Activated T-helper 17 cell treated with anti-CD3 and anti-CD28 coated beads, Interleukin-2, amount 50 U/mL, for 72 hours (primary cell): ENCODE results near the gene THAP7. TPM values are rescaled to one million over a fixed set of nuclear protein-coding genes. Genes with fewer than 3 reads are reported as not detected.
"Not testable (repeated sequence)": the region's sequence is repeated elsewhere in the genome, so short reads cannot be mapped to it uniquely, and the experiment has no call there.

Experiments
- ATAC-seq: fragments of 150-1000 bp; cut with Tn5 transposase; replicated peaks from 2 replicates; pipeline ENCODE4 v1.10.0; 2021; ENCODE audit warnings: mild to moderate bottlenecking, moderate library complexity
- H3K27ac Mint-ChIP-seq: one replicate; pipeline ENCODE4 v1.8.0; 2022; ENCODE audit warnings: mixed read lengths
- H3K27me3 Mint-ChIP-seq: one replicate; pipeline ENCODE4 v1.8.0; 2022; ENCODE audit warnings: mixed read lengths
- H3K36me3 Mint-ChIP-seq: one replicate; pipeline ENCODE4 v1.8.0; 2022; ENCODE audit warnings: low read depth, mild to moderate bottlenecking, mixed read lengths
- H3K4me1 Mint-ChIP-seq: one replicate; pipeline ENCODE4 v1.8.0; 2022; ENCODE audit warnings: mixed read lengths
- H3K4me3 Mint-ChIP-seq: one replicate; pipeline ENCODE4 v1.8.0; 2022; ENCODE audit warnings: mild to moderate bottlenecking, mixed read lengths
- H3K9me3 Mint-ChIP-seq: one replicate; pipeline ENCODE4 v1.8.0; 2022; ENCODE audit warnings: mixed read lengths
- total RNA-seq, 2 donors: library from RNA; stranded (reverse); gene quantifications; one replicate each; pipeline ENCODE4 v1.2.3, GENCODE V29; 2022

THAP7 gene, protein sequence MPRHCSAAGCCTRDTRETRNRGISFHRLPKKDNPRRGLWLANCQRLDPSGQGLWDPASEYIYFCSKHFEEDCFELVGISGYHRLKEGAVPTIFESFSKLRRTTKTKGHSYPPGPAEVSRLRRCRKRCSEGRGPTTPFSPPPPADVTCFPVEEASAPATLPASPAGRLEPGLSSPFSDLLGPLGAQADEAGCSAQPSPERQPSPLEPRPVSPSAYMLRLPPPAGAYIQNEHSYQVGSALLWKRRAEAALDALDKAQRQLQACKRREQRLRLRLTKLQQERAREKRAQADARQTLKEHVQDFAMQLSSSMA
- 10 to 100 TPM; 19.6 to 27.1 TPM for total RNA-seq

DNA sequence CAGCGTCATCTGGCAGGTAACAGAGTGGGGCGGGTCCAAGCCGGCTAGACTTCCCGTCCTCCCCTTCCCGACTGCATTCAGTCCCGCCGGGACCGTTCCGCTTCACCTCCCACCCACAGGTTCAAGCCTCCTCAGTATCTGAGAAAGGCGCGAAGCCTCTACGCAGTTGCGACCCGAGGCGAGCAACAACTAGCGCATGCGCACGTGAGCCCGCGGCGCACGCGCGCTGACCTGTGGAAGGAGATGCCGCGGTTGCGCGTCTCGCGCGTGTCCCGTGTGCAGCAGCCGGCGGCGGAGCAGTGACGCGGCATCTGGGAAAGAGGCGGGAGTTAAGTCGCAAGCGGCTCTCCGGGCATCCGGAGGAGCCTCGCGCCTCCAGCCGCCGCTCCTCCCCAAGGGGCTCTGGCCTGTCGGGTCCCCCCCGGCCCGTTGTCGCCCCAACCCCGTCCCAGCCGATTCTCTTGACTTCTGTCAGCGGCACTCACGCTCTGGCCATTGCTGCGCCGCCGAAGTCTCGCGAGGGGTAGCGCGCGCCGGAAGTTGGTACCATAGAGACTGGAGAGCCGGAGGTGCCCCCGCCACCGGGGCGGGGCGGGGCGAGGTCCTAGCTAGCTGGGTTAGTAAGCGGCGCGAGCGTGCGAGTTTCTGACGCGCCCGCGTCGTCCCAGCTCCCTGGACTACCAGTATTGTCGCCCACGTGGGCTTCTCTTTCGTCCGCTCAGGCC is at the start of gene THAP7:
TSS of gene THAP7 (minus strand) at position 518 of the 725 bp plus-strand sequence. CDS start at position 311, 207 bp downstream.
- Mint-ChIP-seq H3K4me1 (no peaks in the 10 kb centered on the region), H3K4me3 (peak within 1 kb of the TSS; percentile 98), H3K36me3 (peaks cover 48% of the 10 kb centered on the region), H3K27ac (peak within 1 kb of the TSS; percentile 98), H3K27me3 (no peaks in the 10 kb centered on the region), H3K9me3 (no peaks in the 10 kb centered on the region)
- ATAC-seq = peak; percentile 95

DNA sequence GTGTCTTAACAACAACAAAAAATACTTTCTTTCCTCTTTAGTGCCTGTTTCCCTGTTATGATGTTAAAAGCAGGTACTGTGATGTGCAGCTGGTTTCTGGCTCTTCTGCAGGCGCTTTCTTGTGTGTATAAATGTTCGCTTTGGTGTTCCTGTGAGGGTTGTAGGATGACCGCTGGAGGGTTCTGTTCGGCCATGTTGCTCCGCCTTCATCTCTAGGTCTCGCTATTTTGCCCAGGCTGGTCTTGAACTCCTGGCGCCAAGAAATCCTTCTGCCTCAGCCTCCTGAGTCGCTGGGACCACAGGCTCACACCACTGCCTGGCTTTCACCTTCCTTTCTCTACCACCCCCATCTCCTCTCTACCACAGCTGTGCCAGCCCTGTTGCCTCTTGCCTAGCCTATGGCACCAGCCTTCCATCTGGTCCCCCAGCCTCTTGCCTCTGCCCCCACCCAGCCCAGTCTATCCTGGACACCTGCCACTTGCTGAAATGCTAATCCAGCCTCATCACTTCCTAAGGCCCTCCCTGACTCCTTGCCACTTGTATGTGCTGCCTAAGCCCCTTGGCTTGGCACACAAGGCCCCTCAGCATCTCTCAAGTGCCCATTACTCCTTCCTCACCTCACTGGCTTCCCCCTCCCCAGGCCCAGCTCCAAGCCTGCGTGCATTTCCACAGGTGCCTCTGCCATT is 49.4 kb upstream of the THAP7 start:
- H3K36me3 Mint-ChIP-seq = no peaks in the 10 kb centered on the region
- H3K27ac Mint-ChIP-seq = peak overlapping the region; percentile 29
- no peak for ATAC-seq

DNA sequence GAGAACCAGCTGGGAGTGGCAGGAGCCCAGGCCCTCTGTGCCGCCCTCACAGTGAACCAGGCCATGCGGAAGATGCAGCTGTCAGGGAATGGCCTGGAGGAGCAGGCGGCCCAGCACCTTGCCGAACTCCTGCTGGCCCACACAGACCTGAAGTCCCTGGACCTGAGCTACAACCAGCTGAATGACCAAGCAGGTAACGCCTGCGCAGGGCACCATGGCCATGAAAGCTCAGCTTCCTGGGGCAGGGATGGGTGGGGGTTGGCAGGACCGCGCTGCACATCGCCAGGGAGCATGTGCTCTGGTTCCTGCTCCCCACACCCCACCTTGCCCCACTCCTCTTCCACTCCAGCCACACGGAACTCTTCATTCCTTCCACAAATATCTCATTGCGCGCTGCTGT is 47.0 kb upstream of the THAP7 start:
- H3K4me1 Mint-ChIP-seq = peaks cover 25% of the 10 kb centered on the region
- not testable (repeated sequence) for H3K36me3 Mint-ChIP-seq, ATAC-seq, H3K27me3 Mint-ChIP-seq, H3K4me3 Mint-ChIP-seq, H3K27ac Mint-ChIP-seq, H3K9me3 Mint-ChIP-seq

More for the DNA sequence above, 49.4 kb upstream of the THAP7 start:
- Mint-ChIP-seq H3K27me3 (peaks cover 3% of the 10 kb centered on the region), H3K9me3 (no peaks in the 10 kb centered on the region), H3K4me1 (peaks cover 17% of the 10 kb centered on the region), H3K4me3 (no peak overlapping the region)

DNA sequence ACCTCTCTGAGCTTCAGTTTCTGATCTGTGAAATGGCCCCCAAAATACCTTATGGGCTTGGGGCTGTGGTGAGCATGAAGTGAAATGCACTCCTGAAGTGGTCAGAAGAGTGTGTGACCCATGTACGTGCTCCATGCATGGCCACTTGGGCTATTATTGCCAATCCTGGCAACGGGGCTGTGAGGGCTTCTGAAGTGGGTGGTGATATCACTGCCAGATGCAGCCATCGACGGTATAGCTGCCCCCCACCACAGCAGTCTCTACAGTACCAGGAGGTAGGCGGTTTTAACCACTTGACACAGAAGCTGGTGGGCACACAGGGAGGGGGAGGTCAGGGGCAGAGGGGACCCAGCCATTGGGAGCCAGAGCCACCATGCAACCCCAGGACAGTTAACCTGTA is 46.5 kb upstream of the THAP7 start:
- not testable (repeated sequence) for H3K9me3 Mint-ChIP-seq, H3K27me3 Mint-ChIP-seq, H3K4me3 Mint-ChIP-seq, H3K36me3 Mint-ChIP-seq, H3K27ac Mint-ChIP-seq, ATAC-seq
- peaks cover 28% of the 10 kb centered on the region for H3K4me1 Mint-ChIP-seq

DNA sequence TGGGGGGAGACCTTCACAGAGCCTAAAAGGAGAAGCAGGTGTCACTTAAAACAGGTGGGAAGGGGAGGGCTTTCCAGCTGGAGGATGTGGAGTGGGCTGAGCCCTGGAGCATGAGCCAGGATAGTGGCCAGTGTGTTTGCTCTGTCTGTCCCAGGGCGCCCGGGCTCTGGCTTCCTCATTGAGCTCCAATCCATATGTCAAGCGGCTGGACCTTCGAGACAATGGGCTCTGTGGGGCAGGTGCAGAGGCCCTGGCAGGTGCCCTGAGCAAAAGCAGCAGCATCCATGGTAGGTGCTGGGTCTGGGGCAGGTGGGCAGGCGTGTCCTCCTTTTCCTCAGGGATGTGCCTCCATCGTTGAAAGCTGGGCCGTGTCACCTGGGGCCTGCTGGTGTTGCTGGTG is 45.8 kb upstream of the THAP7 start:
- Mint-ChIP-seq H3K4me3 (no peak overlapping the region), H3K27ac (no peak overlapping the region), H3K9me3 (no peaks in the 10 kb centered on the region), H3K36me3 (no peaks in the 10 kb centered on the region), H3K27me3 (peaks cover 3% of the 10 kb centered on the region), H3K4me1 (peaks cover 26% of the 10 kb centered on the region)
- ATAC-seq = no peak

DNA sequence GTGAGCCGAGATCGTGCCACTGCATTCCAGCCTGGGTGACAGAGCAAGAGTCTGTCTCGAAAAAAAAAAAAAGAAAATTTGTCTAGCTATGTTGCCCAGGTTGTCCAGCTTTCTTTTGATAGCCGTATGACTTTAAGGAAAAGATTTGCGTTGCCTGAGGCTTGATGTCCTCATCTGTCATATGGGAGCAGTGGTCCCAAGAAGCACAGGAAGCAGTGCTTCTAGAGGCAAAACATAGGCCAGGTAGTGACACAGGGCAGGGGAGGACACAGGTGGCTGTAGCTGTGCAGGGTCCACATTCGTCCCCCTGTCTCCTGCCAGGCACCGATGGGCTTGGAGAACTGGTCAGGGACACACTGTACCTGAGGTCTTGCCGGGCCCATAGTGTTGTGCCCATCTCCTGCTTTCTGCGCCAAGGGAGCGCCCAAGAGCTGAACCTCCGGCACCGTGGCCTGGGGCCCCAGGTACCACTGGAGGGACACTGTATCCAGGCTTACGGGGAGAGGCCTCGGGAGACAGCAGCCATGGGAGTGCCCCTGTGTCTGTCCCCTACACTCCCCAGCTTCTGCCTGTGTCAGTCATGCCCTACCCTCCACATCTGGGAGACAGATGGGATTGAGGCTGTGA is 45.2 kb upstream of the THAP7 start:
- ATAC-seq = no peak
- no peak overlapping the region for H3K4me3 Mint-ChIP-seq
- peaks cover 3% of the 10 kb centered on the region for H3K27me3 Mint-ChIP-seq
- no peaks in the 10 kb centered on the region for H3K9me3 Mint-ChIP-seq
- no peaks in the 10 kb centered on the region for H3K36me3 Mint-ChIP-seq
- peaks cover 26% of the 10 kb centered on the region for H3K4me1 Mint-ChIP-seq
- no peak overlapping the region for H3K27ac Mint-ChIP-seq

DNA sequence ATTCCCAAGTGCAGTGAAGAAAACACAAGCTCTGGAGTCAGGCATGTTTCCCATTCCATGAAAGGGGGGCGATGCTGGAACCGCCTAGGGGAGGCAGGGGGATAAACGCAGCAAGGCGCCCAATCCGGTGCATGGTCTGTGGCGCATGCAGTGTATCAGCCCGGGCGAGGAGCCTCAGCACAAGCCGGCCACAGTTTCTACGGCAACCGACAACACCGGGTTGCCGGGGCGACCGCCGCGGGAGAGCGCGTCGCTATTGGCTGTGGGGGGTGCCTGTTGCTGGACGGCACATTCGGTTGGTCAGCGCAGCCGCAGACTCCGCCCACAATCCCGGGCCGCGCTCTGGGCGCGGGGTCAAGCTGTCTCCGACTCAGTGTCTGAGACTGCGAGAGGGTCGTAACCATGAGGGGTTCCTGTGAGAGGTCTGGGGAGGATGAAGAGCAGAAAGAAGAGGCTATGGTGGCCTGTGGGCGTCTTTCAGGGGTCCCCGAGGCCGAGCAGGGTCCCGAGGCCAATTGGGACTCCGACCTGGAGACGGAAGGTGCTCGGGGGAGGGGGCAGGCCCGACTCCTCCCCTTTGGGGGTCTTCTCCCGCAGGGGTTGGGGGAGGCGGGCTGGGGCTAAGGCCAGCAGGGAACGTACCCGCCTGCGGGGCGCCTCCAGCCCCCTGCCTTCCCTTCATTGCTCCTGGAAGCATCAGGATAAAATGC is 43.8 kb upstream of the THAP7 start, which contains the start of gene LRRC74B:
TSS of gene LRRC74B (plus strand) at position 362 of the 710 bp plus-strand sequence. CDS start at position 403, 41 bp downstream.
- H3K4me3 Mint-ChIP-seq = peak within 1 kb of the TSS; percentile 69
- H3K36me3 Mint-ChIP-seq = no peaks in the 10 kb centered on the region
- H3K4me1 Mint-ChIP-seq = peaks cover 20% of the 10 kb centered on the region
- no peaks in the 10 kb centered on the region for H3K9me3 Mint-ChIP-seq
- peaks cover 3% of the 10 kb centered on the region for H3K27me3 Mint-ChIP-seq
- ATAC-seq = peak; percentile 96
- H3K27ac Mint-ChIP-seq = peak within 1 kb of the TSS; percentile 73

DNA sequence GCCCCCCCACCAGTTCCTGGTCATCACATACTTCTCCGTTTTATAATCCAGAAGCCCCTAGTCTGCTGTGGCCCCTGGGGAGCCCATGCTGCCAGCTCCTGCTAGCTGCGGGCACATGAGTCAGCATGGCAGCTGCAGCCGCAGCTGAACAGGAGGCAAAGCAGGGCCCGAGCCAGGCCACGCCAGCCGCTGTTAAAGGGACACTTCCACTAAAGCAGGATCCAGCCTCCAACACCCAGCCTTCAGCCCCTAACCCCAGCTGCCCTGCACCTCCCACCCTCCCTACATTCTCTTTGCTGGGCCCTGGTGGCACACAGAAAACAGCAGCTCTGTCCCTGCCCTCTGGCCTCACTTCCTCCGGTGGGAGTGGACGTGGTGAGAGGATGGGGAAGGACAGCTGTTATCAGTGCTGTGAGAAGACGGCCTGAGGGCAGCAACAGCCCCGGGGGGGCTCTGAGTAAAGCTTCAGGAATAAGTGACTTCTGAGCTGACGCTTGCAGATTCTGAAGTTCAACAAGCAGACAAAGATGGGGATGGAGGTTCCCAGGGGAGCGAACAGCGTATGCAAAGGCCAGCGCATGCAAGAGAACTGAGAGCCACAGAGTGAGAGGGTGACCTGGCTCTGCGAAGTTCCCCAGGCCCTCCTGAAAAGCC is 43.1 kb upstream of the THAP7 start:
- Mint-ChIP-seq H3K27ac (peak overlapping the region; percentile 62), H3K27me3 (peaks cover 3% of the 10 kb centered on the region), H3K4me1 (peaks cover 20% of the 10 kb centered on the region), H3K36me3 (no peaks in the 10 kb centered on the region), H3K9me3 (no peaks in the 10 kb centered on the region), H3K4me3 (peak overlapping the region; percentile 69)
- ATAC-seq = peak; percentile 22

DNA sequence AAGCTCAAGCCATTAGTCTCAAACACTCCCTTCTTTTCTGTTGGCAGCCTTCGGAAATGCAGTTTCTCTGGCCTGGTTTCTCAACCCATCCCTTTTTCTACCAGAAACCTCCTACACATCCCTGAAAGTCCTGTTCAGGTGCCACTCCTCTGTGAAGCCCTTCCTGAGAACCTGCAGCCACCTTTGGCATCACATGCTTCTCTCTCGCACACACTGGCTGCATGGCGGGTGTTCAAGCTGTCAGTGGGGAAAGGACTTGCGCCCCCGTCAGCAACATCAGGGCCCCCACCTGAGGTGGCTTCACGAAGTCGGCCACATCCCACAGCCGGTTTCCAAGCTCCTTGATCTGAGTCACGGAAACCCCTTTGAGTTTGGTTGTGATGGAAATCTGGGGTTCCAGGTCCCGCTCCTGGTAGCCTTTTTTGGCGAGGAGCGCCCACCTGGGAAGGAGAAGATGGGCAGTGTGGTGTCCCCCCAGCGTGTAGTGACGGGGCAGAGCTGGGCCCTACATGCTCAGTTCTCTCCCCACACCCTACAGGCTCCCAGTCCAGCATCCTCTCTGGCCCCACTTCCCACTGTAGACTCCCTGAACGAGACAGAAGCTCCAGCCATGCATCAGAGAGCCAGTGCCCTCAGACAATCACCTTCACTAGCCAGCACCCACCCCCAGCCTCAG is 42.1 kb upstream of the THAP7 start:
- H3K9me3 Mint-ChIP-seq = no peaks in the 10 kb centered on the region
- no peak for ATAC-seq
- H3K4me3 Mint-ChIP-seq = peak overlapping the region; percentile 69
- peaks cover 7% of the 10 kb centered on the region for H3K27me3 Mint-ChIP-seq
- no peak overlapping the region for H3K27ac Mint-ChIP-seq
- no peaks in the 10 kb centered on the region for H3K36me3 Mint-ChIP-seq
- H3K4me1 Mint-ChIP-seq = peaks cover 20% of the 10 kb centered on the region

DNA sequence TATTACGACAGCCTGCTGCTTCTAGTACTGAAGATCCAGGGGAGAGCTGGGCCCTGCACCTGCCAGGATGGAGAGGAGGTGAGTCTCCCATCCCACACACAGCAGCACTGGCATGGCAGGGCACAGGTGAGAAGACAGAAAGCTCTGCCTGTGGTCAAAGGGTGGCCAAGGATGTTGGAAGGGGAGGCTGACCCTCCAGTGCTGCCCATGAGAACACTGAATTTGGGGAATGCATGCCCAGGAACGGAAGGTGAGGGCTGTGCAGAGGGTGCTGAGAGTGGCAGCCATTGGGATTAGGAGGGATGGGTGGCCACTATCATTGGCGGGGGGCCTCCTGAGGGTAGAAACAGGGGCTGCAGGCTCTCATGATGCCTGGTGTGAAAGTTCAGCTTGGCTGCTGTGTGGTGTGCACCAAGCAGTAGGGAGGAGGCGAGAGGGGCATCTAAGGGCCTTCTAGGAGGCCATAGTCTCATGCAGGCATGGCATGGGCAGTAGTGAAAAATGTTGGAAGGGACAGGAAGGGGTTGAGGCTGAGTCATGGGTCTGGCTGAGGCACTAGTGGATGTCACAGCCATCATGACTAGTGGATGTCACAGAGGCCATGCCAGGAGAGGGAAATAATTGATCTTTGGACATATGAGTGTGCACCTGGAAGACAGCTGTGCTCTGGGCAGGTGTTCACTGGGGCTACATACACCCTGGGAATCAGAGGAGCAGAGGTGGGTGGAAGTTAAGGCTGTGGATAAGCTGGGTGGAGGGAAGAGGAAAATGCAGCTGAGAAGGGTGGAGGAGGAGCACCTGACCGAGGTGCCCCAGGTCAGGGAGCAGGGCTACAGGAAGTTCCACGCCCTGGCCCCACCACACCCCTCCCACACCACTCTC is 41.3 kb upstream of the THAP7 start:
- peaks cover 20% of the 10 kb centered on the region for H3K4me1 Mint-ChIP-seq
- H3K4me3 Mint-ChIP-seq = no peak overlapping the region
- no peak overlapping the region for H3K27ac Mint-ChIP-seq
- no peak for ATAC-seq
- H3K27me3 Mint-ChIP-seq = peaks cover 7% of the 10 kb centered on the region
- no peaks in the 10 kb centered on the region for H3K36me3 Mint-ChIP-seq
- no peaks in the 10 kb centered on the region for H3K9me3 Mint-ChIP-seq

DNA sequence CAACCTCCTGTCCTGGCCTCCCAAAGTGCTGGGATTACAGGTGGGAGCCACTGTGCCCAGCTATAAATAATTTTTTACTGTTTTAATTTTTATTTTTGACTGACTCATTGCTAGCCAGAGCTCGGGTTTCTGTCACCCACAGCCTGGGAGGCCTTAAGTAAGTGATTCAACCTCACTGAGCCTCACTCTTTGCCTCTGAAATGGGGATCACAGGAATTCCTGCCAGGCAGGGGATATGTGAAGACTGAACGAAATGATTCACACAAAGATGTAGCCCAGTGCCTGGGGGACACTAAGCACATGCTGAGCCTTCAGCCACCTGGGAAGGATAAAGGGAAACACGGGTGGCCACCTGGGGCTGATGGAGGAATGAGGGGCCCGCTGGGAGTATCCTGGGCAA is 40.0 kb upstream of the THAP7 start:
- H3K27ac Mint-ChIP-seq = no peak overlapping the region
- no peaks in the 10 kb centered on the region for H3K36me3 Mint-ChIP-seq
- H3K27me3 Mint-ChIP-seq = peaks cover 7% of the 10 kb centered on the region
- no peaks in the 10 kb centered on the region for H3K9me3 Mint-ChIP-seq
- H3K4me1 Mint-ChIP-seq = peaks cover 20% of the 10 kb centered on the region
- no peak overlapping the region for H3K4me3 Mint-ChIP-seq
- no peak for ATAC-seq

DNA sequence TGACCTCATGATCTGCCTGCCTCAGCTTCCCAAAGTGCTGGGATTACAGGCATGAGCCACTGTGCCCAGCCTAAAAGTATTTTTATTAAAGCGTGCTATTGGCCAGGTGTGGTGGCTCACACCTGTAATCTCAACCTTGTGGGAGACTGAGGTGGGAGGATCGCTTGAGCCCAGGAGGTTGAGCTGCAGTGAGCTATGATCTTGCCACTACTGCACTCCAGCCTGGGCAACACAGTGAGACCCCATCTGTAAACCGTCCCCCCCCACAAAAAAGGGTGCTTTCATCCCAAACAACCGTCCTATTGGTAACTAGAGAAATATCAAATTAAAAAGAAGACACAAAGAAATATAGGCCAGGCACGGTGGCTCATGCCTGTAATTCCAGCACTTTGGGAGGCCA is 37.2 kb upstream of the THAP7 start:
- peaks cover 10% of the 10 kb centered on the region for H3K27me3 Mint-ChIP-seq
- not testable (repeated sequence) for H3K27ac Mint-ChIP-seq, ATAC-seq, H3K4me1 Mint-ChIP-seq, H3K4me3 Mint-ChIP-seq, H3K36me3 Mint-ChIP-seq, H3K9me3 Mint-ChIP-seq
